ENCODE measurements around the gene MAST2.

Gene MAST2

DNA sequence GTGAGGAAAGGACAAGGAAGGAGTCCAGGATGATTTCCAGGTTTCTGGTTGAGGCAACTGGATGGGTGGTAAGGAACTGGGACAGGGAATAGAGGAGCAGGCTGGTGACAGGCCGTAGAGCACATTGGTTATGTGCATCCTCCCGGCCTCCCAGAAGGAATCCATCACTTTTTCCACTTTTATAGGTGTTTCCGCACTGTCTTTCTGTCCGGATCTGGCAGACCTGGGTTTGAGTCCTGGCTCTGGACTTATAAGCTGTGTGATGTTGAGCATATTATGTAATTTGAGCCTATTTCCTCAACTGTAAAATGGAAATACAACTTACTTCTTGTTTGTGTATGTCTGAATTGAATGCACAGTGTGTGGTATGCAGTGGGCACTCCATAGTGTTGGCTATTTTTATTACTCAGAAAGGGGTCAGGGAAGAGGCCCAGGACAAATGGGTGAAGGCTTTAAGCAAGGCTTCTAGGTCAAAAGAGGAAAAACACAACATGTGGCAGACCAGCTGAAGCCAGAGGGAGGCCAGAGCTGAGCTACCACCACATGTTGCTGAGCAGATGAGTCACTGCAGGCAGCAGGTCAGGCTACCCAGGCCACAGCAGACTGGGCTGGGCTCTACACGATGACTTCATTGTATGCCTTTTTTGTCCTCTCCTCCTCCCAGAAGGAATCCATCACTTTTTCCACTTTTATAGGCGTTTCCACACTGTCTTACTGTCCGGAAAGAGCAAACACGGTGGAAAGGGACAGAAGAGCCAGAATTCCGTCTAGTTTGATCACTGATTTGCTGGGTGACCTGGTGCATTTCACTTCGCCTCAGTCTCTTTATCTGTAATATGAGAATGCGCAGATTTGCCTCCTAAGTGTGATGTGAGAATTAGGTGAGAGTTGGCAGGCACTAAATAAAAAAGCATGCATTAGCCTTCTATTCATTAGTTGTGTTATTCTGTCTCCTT lies 791 bp upstream of the MAST2 start:
- peak; percentile 97 for ATAC-seq

GRCh38 chr1:45803781-45804668 lies 613 bp downstream of the MAST2 start:
- 0 out of 2 replicates have a peak, but pooled peaks have one; percentile 20 for TF ChIP-seq ZNF8 (CRISPR knock-in tag; IDR thresholded peaks at IDR 0.05)
- ATAC-seq = peak; percentile 7

More for the DNA sequence above, 791 bp upstream of the MAST2 start:
- TF ChIP-seq TCF4 (CRISPR knock-in tag; IDR thresholded peaks at IDR 0.05; ENCODE audit: borderline replicate concordance) = no peak
- TF ChIP-seq POU6F1 (CRISPR knock-in tag; IDR thresholded peaks at IDR 0.05; ENCODE audit: borderline replicate concordance, low read depth) = no peak
- TF ChIP-seq SNAI2 (CRISPR knock-in tag; IDR thresholded peaks at IDR 0.05) = peak; percentile 56; the same call in 1 of the 2 replicates
- peak; percentile 56; the same call in 1 of the 2 replicates for TF ChIP-seq CREB5 (CRISPR knock-in tag; IDR thresholded peaks at IDR 0.05; ENCODE audit: low read depth)
- TF ChIP-seq CSRNP3 (CRISPR knock-in tag; IDR thresholded peaks at IDR 0.05) = no peak
- no peak for TF ChIP-seq ESRRG (CRISPR knock-in tag; IDR thresholded peaks at IDR 0.05)
- TF ChIP-seq RARB (CRISPR knock-in tag; IDR thresholded peaks at IDR 0.05) = no peak

GRCh38 chr1:45804669-45804969 lies 1.2 kb downstream of the MAST2 start:
- no peak for TF ChIP-seq CREB5 (CRISPR knock-in tag; IDR thresholded peaks at IDR 0.05; ENCODE audit: low read depth)
- no peak for TF ChIP-seq ZNF70 (CRISPR knock-in tag; IDR thresholded peaks at IDR 0.05)
- no peak for TF ChIP-seq ARNTL (CRISPR knock-in tag; IDR thresholded peaks at IDR 0.05; ENCODE audit: borderline replicate concordance, low read depth)
- no peak for TF ChIP-seq RARB (CRISPR knock-in tag; IDR thresholded peaks at IDR 0.05)
- TF ChIP-seq TOX (CRISPR knock-in tag; IDR thresholded peaks at IDR 0.05; ENCODE audit: borderline replicate concordance) = no peak
- TF ChIP-seq, protein P1, sequence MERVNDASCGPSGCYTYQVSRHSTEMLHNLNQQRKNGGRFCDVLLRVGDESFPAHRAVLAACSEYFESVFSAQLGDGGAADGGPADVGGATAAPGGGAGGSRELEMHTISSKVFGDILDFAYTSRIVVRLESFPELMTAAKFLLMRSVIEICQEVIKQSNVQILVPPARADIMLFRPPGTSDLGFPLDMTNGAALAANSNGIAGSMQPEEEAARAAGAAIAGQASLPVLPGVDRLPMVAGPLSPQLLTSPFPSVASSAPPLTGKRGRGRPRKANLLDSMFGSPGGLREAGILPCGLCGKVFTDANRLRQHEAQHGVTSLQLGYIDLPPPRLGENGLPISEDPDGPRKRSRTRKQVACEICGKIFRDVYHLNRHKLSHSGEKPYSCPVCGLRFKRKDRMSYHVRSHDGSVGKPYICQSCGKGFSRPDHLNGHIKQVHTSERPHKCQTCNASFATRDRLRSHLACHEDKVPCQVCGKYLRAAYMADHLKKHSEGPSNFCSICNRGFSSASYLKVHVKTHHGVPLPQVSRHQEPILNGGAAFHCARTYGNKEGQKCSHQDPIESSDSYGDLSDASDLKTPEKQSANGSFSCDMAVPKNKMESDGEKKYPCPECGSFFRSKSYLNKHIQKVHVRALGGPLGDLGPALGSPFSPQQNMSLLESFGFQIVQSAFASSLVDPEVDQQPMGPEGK (CRISPR knock-in tag; IDR thresholded peaks at IDR 0.05; ENCODE audit: borderline replicate concordance) = no peak
- TF ChIP-seq ISL1 (CRISPR knock-in tag; IDR thresholded peaks at IDR 0.05) = no peak
- no peak for TF ChIP-seq ZNF8 (CRISPR knock-in tag; IDR thresholded peaks at IDR 0.05)
- TF ChIP-seq OSR1 (CRISPR knock-in tag; IDR thresholded peaks at IDR 0.05) = no peak
- TF ChIP-seq ZC3H10 (CRISPR knock-in tag; IDR thresholded peaks at IDR 0.05) = no peak
- TF ChIP-seq POU6F1 (CRISPR knock-in tag; IDR thresholded peaks at IDR 0.05; ENCODE audit: borderline replicate concordance, low read depth) = no peak
- TF ChIP-seq PPARA (CRISPR knock-in tag; IDR thresholded peaks at IDR 0.05; ENCODE audit: borderline replicate concordance) = no peak
- no peak for TF ChIP-seq GLIS3 (CRISPR knock-in tag; IDR thresholded peaks at IDR 0.05)
- TF ChIP-seq CSDC2 (CRISPR knock-in tag; IDR thresholded peaks at IDR 0.05) = no peak
- TF ChIP-seq CSRNP3 (CRISPR knock-in tag; IDR thresholded peaks at IDR 0.05) = no peak
- no peak for TF ChIP-seq TCF4 (CRISPR knock-in tag; IDR thresholded peaks at IDR 0.05; ENCODE audit: borderline replicate concordance)
- TF ChIP-seq, protein P2, sequence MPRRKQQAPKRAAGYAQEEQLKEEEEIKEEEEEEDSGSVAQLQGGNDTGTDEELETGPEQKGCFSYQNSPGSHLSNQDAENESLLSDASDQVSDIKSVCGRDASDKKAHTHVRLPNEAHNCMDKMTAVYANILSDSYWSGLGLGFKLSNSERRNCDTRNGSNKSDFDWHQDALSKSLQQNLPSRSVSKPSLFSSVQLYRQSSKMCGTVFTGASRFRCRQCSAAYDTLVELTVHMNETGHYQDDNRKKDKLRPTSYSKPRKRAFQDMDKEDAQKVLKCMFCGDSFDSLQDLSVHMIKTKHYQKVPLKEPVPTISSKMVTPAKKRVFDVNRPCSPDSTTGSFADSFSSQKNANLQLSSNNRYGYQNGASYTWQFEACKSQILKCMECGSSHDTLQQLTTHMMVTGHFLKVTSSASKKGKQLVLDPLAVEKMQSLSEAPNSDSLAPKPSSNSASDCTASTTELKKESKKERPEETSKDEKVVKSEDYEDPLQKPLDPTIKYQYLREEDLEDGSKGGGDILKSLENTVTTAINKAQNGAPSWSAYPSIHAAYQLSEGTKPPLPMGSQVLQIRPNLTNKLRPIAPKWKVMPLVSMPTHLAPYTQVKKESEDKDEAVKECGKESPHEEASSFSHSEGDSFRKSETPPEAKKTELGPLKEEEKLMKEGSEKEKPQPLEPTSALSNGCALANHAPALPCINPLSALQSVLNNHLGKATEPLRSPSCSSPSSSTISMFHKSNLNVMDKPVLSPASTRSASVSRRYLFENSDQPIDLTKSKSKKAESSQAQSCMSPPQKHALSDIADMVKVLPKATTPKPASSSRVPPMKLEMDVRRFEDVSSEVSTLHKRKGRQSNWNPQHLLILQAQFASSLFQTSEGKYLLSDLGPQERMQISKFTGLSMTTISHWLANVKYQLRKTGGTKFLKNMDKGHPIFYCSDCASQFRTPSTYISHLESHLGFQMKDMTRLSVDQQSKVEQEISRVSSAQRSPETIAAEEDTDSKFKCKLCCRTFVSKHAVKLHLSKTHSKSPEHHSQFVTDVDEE (CRISPR knock-in tag; IDR thresholded peaks at IDR 0.05) = no peak
- ATAC-seq = no peak

Measured in SK-N-SH treated with all-trans-retinoic acid at 6 μM for 48 hours (cell line).